ENCODE results near the gene CDC27.
"Not testable (repeated sequence)": the region's sequence is repeated elsewhere in the genome, so short reads cannot be mapped to it uniquely, and the experiment has no call there.

The CDC27 gene, protein sequence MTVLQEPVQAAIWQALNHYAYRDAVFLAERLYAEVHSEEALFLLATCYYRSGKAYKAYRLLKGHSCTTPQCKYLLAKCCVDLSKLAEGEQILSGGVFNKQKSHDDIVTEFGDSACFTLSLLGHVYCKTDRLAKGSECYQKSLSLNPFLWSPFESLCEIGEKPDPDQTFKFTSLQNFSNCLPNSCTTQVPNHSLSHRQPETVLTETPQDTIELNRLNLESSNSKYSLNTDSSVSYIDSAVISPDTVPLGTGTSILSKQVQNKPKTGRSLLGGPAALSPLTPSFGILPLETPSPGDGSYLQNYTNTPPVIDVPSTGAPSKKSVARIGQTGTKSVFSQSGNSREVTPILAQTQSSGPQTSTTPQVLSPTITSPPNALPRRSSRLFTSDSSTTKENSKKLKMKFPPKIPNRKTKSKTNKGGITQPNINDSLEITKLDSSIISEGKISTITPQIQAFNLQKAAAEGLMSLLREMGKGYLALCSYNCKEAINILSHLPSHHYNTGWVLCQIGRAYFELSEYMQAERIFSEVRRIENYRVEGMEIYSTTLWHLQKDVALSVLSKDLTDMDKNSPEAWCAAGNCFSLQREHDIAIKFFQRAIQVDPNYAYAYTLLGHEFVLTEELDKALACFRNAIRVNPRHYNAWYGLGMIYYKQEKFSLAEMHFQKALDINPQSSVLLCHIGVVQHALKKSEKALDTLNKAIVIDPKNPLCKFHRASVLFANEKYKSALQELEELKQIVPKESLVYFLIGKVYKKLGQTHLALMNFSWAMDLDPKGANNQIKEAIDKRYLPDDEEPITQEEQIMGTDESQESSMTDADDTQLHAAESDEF

DNA sequence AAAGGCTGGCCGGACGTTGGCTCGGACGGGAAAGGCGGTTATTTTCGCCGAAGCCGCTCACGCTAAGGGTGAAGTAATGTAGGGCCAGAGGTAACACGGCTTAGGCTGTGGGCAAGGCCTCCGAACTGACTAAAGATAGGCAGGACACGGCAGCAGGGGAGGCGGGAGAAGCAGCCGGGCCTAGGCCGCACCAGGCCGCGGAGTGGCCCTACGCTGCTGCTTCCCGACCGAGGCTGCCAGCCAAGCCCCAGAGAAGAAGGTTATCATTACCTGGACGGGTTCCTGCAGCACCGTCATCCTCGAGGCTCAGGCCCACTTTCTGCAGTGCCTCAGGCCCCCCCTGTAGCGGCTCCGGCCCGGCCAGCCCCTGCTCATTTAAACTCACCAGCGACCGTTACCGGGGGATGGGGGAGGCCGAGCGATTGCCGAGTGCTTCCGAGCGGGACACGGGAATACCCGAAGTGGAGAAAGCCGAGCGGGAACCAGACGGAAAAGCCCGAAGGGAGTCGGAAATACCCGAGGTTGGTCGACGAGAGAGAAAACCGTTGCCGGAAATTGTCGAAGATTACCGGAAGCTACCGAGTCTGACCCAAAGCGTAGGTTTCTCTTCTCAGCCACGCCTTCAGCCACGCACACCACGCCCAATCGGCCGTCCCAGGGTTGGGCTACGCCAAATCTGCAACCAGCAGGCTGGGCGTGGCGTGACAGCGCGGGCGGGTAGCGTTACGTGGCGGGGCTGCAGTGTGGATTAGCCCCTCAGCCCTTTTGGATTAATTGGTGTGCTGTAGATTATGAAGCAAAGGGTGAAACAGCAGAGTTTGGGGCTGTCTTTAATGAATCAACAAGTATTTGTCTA, at the start of gene CDC27:
Gene CDC27 (minus strand): TSS at position 420 of the 856 bp plus-strand sequence. CDS start 123 bp downstream, at position 297.
- peak; percentile 99 to 100 (median 100) for DNase-seq (ENCODE audit: low read depth in 3 of 3)

GRCh38 chr17:47238321-47239010, 49.4 kb upstream of the CDC27 start:
- DNase-seq (ENCODE audit: low read depth in 3 of 3) = no peak

- no peak for DNase-seq (ENCODE audit: low read depth in 3 of 3)
Observed at GRCh38 chr17:47237841-47238240, 48.7 kb upstream of the CDC27 start.

DNA sequence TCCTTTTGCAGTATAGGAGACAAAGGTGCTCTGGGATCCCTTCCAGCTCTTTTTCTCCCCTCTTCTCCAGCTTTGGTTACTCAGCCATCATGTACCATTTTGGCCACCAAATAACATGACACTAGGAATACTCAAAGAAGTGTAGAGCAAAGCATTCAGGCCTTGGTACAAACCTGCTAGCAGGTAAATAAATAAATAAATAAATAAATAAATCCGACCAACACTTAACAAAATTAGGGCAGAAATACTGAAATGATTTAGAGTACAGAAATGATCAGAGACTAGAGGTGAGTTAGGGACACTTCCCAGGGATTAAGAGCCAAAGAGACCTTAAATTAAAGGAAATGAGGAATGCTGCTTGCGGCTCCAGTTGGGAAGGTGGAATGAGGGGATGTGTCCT, 46.8 kb upstream of the CDC27 start:
- DNase-seq (ENCODE audit: low read depth in 3 of 3) = no peak

DNA sequence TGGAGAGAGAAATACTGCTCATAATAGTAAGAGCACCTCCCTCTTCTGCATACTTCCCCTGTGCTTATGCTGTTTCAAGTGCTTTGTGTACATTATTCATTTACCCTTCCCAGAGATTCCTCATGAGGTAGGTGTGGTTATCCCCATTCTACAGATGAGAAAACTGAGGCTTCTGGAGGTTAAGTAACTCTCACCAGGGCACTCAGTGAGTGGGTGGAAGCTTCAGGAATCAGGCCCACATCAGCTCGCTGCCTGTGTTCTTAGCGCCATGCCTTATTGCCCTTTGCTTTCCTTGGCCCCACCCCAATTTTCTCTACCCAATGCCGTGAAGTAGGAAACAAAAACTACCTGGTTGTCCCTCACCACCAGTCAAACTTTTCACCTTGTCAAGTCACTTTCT, 46.4 kb upstream of the CDC27 start:
- DNase-seq (ENCODE audit: low read depth in 3 of 3) = no peak

DNA sequence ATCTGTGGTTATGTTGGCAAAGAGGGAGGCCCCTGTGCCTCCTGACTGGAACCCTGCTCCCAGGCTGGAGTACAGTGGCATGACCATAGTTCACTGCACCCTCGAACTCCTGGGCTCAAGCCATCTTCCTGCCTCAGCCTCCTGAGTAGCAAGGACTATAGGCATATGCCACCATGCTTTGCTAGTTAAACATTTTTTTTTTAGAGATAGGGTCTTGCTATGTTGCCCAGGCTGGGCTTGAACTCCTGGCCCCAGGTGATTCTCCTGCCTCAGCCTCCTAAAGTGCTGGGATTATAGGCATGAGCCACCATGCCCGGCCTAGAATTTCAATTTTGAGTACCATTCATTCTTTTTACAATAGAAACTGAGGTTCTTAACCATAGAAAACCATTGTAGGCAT, 43.4 kb upstream of the CDC27 start:
- no peak for DNase-seq (ENCODE audit: low read depth in 3 of 3)

DNA sequence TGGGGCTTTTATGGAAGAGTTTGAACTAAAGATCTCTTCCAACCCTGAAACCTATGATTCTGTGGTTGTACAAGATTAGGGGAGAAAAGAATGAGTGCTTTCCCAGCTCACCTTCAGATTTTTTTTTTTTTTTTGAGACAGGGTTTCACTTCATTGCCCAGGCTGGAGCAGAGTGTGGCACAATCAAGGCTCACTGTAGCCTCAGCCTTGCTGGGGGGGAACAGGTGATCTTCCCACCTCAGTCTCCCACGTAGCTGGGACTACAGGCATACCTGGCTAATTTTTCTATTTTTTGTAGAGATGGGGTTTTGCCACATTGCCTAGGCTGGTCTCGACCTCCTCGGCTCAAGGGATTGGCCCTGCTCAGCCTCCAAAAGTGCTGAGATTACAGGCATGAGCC, 42.8 kb upstream of the CDC27 start:
- DNase-seq (ENCODE audit: low read depth in 3 of 3) = no peak

GRCh38 chr17:47231334-47231733, 42.2 kb upstream of the CDC27 start:
- DNase-seq (ENCODE audit: low read depth in 3 of 3) = no peak

- no peak for DNase-seq (ENCODE audit: low read depth in 3 of 3)
Observed at GRCh38 chr17:47230864-47231263, 41.8 kb upstream of the CDC27 start.

- peak; percentile 42 to 73 (median 64) for DNase-seq (ENCODE audit: low read depth in 3 of 3)
Observed at GRCh38 chr17:47229535-47230443, 40.7 kb upstream of the CDC27 start.

DNA sequence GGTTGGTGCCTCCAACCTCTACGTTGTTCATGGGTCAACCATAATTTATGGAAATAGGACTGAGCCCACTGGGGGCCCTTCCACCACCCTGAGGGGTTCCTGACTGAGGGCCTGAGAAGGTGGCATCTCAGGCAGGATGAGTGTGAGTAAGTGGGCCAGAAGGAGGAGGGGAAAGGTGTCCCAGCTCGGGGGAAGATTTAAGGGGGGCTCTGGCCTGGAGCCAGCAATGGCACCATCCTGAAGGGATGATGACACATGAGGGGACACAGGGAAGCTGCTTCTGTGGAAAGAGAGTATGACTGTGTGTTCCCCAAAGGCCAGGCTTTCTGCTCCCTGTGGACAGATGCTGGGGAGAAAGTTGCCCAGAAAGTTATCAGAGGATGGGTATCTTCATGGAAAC, 38.8 kb upstream of the CDC27 start:
- DNase-seq (ENCODE audit: low read depth in 3 of 3) = no peak

DNA sequence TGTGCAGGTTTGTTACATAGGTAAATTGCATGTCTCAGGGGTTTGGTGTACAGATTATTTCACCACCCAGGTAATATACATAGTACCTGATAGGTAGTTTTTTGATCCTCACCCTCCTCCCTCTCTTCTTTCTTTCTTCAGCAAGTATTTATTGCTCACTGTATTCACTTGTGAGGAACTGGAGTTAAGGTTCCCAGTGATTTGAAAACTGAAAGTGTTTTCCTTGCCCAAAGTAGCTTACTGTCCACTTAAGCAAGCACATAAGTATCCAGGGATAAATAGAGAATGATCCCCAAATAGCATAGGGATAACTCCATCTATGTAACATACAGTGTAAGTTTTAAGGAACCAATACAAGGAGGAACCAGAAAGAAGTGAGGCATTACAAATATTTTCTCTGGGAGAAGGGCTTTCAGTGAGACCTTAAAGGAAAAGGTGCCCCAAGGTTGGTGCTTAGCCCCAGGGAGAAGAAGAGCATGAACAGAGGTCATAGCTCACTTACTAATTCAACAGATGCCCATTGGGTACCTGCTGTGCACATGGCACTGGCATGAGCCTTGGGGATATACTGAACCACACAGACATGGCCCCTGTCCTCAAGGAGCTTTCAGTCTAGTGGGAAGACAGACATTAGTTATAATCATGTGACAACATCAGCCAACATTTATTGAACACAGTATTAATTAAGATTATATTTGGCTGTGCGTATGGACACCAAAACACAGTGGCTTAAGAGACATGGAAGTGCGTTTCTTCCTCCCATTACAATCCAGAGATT, 37.0 kb upstream of the CDC27 start:
- no peak for DNase-seq (ENCODE audit: low read depth in 3 of 3)

DNA sequence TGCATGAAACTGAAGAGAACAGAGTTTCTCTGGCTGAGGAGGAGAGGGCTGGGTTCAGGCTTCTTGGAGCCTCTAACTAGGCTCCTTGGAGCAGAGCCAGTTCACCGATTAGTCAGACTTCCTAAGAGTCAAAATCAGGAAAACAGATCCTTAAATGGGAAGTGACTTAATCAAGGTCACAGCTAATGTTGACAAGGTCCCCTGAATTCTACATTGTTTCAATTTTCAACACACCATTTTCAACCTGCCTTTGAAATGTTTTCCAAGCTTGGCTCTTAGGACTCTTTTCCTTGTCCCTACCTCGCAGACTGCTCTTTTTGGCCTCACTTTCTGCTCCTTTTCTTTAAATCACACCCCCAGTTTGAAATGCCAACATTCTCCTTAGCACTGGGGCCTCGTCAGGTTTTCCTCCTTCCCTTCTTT, 36.4 kb upstream of the CDC27 start:
- DNase-seq (ENCODE audit: low read depth in 3 of 3) = no peak

- DNase-seq (ENCODE audit: low read depth in 3 of 3) = no peak
Observed at GRCh38 chr17:47224966-47225365, 35.9 kb upstream of the CDC27 start.

- not testable (repeated sequence) for DNase-seq (ENCODE audit: low read depth in 3 of 3)
Observed at GRCh38 chr17:47224077-47224476, 35.0 kb upstream of the CDC27 start.

- DNase-seq (ENCODE audit: low read depth in 3 of 3) = no peak
Observed at GRCh38 chr17:47223460-47223859, 34.4 kb upstream of the CDC27 start.

DNA sequence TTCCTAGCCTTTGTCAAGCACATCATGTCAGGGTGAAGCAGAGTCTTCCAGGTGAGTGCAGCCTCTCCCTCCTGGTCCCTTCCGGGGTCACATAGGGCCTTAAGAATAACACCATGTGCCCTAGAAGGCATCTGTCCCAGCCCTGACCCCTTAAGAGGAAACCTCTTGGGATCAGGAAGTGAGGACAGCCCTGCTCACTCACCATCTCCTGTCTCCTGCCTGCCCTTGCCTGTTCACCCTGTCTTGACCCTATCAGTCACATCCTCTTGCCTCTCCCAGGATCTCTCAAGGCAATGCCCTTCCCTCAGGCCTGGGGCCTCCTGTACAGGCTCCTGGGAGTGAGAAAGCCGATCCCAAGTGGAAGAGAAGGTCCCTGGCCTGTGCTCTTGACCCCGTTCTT, 33.9 kb upstream of the CDC27 start:
- DNase-seq (ENCODE audit: low read depth in 3 of 3) = no peak

- DNase-seq (ENCODE audit: low read depth in 3 of 3) = no peak
Observed at GRCh38 chr17:47222047-47222446, 33.0 kb upstream of the CDC27 start.

GRCh38 chr17:47221154-47221553, 32.1 kb upstream of the CDC27 start:
- DNase-seq (ENCODE audit: low read depth in 3 of 3) = no peak
